ENCODE data around the gene GPR157.

The GPR157 gene

DNA sequence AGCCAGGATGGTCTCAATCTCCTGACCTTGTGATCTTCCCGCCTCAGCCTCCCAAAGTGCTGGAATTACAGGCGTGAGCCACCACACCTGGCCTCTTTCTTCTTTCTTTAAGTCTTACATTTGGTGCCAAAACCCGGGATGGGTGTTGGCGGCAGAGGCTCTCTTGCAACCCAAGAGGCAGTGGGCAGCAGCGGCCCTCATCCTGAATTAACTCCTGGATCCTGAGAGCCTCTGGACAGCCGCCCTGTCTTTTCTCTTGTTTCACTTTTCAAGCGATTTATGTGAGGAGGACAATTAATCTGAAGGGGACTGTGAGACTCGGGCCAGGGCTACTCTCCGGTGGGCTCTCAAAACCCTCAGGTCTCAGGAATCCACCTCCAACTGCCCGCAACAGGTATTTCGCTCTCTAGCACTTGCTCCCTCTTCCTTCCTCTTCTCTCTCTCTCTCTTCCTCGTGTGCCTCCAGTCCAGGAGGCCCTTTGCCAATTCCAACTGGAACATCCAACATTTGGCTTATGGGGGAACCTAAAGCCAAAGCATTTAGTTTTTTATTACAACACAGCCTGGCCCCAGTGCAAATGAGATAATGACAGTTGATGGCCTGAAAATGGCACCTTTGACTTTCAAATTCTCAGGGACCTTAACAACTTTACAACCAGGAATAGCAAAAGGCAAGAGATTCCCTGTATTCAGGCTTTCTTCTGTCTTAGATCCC lies 41.3 kb downstream of the GPR157 start:
- DNase-seq (ENCODE audit: low read depth): no peak

- no peak for DNase-seq (ENCODE audit: low read depth)
Measured at GRCh38 chr1:9086796-9087195, 42.1 kb downstream of the GPR157 start.

- no peak for DNase-seq (ENCODE audit: low read depth)
Measured at GRCh38 chr1:9086045-9086444, 42.9 kb downstream of the GPR157 start.

DNA sequence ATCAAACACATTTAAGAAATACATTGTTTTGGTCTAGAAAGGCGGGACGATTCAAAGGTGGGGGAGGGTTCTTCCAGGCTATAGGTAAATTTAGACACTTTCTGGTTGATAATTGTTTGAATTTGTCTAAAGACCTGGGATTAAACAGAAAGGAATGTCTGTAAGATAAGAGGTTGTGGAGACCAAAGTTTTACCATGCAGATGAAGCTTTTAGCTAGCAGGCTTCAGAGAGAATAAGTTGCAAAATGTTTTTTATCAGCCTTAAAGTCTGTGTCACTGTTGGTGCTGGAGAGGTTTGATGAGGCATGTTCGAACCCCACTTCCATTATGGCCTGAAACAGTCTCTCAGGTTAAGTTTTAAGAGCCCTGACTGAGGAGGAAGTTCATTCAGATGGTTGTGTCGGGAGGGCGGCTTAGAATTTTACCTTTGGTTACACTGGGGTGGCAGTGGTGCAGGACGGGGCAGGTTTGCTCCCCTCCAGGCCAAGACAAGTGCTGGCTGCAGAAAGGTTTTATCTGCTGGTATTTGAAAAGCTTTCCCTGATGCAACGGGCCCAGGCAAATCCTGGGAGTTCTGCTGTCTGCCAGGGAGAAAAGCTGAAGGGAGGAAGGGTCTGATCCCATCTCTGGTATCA lies 43.5 kb downstream of the GPR157 start:
- no peak for DNase-seq (ENCODE audit: low read depth)

DNA sequence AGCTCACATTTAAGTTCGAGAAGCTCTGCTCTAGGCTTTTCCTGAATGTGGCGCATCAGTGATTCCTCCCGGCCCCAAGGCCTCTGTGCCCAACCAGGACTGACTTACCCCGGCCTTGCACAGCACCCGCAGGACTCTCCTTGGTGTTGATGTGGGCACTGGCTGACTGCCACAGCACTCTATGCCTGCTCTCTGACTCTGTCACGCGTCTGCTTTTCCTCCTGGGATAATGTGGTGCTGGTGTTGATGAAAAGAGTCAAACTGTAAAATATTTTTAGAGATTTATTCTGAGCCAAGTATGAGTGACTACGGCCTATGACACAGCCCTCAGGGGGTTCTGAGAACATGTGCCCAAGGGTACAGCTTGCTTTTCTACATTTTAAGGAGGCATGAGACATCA lies 44.0 kb downstream of the GPR157 start:
- DNase-seq (ENCODE audit: low read depth): no peak

GRCh38 chr1:9081473-9081872 lies 47.4 kb downstream of the GPR157 start:
- no peak for DNase-seq (ENCODE audit: low read depth)

GRCh38 chr1:9080705-9081291 lies 48.1 kb downstream of the GPR157 start:
- no peak for DNase-seq (ENCODE audit: low read depth)

DNA sequence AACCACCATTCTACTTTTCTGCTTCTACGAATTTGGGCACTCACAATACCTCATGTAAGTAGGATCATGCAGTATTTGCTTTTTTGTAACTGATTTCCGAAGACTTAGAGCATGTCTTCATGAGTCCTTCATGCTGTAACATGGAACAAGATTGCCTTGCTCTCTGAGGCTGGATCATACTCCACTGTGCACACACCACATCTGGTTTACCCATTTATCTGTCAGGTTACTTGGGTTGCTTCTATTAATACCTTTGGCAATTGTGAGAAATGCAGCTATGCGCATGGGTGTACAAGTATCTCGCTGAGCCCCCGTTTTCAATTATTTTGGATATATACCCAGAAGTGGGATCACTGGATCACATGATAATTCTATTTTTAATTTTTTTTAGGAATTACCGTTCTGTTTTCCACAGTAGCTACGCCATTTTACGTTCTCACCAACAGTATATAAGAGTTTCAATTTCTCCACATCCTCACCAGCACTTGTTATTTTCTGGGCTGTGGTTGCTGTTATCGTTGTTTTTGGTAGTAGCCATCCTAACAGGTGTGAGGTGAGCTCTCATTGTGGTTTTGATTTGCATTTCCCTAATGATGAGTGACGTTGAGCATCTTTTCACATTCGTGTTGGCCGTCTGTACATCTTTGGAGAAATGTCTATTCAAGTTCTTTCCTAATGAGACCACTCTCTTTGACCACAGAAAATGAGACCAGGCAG lies 48.8 kb downstream of the GPR157 start:
- DNase-seq (ENCODE audit: low read depth): no peak

DNA sequence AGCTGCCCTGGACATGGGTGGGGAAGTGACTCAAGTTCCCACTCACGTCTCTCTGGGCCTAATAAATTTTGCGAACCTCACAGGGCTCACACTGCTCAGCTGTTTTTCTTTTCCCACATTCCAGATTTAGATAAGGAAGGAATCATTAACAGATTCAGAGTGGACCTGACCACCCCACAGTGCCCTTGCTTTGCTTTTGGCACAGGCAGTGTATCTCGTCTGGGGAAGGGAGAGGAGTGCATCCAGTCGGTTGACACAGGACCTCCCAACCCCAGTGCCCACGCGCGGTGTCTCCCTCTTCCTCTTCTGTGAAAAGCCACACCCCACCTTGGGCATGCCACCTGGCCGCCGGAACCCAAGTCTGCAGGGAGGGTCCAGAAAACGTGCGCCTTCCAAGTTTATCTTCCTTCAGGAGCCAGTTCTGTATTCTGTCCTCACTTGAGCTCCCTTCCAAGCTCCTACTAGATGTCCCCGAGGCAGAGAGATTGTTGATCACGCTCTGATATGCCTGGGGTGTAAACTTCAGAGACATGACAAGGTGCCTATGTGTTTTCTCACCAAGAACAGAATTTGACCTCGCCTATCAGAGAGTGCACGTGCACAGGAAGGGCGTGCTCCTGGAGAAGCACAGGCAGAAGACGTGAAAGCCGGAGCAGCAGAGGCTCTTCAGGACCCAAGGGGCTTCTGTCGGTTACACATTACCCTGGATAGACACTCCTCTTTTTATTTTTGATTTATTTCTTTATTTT lies 50.0 kb downstream of the GPR157 start:
- no peak for DNase-seq (ENCODE audit: low read depth)

GRCh38 chr1:9078015-9078751 lies 50.7 kb downstream of the GPR157 start:
- DNase-seq (ENCODE audit: low read depth): no peak

- DNase-seq (ENCODE audit: low read depth): no peak
Measured at GRCh38 chr1:9075022-9075421, 53.9 kb downstream of the GPR157 start.

- DNase-seq (ENCODE audit: low read depth): no peak
Measured at GRCh38 chr1:9073143-9073542, 55.8 kb downstream of the GPR157 start.

DNA sequence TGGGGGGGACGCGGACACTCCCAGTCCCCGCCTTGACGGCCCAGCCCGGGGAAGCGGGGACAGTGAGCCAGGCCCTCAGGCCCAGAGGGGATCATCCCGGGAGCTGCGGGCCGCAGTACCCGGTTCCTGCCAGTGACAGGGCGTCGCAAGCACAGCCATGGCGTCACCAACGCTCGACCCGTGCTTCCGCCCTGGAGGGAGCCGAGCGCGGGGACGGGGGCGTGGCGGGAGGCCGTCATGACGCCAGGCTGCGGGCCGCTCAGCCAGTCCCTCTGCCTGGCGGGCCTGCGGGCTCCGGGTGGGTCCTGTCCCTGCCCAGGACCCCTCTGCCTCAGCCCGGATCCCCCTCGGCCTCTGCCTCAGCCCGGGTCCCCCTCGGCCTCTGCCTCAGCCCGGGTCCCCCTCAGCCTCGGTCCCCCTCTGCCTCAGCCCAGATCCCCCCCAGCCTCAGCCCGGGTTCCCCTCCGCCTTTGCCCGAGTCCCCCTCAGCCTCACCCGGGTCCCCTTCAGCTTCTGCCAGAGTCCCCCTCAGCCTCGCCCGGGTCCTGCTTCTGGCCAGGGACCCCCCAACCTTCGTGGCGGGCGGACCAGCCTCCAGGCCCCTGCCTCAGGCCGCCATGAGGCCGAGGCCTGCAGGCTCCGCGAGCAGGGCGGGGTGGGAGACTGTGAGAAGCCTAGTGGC lies 57.2 kb downstream of the GPR157 start:
- no peak for DNase-seq (ENCODE audit: low read depth)

- no peak for DNase-seq (ENCODE audit: low read depth)
Measured at GRCh38 chr1:9070486-9070885, 58.4 kb downstream of the GPR157 start.

DNA sequence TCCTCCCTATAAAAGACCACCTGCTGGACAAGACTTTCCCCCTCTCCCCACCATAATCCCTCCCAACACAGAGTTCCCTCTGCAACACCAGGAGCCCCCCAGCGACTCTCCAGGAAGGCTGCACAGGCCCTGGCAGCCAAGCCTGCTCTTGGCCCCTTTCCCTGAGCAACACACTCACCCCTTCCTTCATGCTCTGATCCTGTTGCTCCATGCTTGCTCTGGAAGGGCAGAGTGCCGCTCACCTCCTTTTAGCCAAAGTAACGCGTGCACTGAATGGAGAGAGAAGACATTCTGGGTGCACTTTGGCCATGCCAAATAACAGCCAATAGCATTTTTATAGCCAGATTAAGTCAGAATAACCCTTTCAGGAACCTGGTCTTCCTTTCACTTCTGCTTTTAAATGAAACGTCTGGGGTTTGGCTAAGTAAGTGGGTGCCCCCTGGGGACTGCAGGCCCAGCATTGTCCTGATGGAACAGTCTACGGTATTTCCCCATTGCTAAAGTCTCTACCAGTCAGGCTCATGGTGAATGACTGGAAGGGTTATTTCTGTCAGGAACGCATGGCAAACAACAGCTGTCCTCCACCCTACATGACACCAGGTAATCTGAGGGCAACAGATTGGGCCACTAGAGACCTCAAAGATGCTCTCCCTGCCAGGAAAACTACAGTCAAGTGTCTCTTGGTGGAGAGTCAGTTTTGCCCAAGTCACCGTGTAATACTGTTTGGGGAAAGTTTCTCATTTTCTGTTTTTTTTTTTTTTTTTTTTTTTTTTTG lies 59.4 kb downstream of the GPR157 start, which contains the start of gene SLC2A5:
Gene SLC2A5 (minus strand): TSS at position 310 of the 775 bp plus-strand sequence. CDS start 99 bp downstream, at position 211.
- no peak for DNase-seq (ENCODE audit: low read depth)

DNA sequence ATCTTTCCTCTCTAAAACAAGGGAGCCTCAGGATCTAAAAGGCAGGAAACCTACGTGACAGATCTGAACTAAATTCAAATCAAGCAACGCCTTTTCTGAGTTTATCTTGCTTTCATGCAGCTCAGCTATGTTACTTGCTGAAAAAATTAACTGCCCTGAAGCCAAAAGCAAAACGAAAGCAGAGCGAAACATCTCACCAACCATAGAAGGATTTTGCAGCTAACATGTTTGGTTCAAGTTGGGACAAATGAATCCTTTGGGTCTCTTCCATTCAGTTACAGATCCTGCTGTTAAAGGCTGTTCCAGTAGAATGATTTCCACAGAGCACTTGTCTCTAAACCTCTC lies 59.9 kb downstream of the GPR157 start:
- DNase-seq (ENCODE audit: low read depth): no peak

DNA sequence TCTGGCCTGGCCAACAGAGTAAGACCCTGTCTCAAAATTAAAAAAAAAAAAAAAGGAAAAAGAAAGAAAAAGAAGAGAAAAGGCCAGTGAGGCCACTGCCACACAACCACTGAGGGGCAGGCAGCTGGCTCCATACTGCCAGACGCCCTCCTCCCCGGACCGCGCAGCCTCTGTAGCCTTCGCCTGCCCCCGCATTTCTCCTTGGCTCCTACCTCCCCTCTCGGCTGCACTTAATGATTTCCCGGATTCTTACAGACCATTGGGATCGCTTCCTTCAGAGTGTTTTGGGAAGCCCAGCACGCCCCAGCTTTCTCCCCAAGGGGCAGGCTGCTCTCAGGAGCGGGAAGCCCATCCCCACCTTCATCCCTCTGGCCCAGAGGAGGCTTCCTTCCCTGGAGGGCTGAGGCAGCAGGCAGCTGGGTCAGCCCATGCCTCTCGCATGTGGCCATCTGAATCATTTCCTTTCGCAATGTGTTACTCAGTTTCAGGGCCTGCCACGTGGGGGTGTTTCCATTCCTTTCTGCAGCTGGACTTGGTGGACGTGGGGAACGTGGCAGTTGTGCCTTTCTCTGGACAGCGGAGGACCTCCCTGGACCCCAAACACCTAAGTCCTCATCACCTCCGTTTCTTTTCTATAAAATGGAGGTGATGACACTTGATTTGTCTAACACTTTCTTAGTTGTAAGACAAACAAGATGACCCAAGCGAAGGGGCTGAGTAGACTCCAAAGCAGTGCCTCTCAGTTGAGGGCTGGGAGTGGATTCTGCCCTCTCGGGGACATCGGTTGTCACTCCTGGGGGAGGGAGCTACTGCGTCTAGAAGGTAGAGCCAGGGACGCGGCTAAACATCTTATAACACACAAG lies 61.7 kb downstream of the GPR157 start:
- DNase-seq (ENCODE audit: low read depth): no peak

DNA sequence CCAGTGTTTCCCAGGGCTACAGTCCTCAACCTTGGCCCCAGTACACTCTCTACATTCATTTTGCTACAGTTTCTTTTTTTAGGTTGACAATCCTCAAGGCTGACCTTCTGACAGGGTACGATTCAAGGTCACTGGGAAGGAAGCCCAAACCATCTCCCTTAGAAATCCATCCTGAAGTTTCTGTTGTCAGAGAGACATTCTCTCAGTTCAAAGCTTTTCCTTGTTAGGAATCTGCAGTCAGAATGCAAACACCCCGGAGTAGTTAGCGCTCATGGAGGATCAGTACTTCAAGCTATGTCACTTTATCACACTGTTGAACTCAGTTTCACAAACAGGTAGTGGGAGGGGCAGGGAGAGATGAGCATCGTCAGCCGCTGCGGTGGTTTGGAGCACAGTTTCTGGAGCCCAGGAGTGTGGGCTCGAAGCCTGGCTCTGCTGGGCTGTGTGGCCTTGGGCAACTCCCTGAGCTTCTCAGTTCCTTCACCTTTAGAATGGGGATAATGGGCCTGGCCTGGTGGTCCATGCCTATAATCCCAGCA lies 63.6 kb downstream of the GPR157 start:
- no peak for DNase-seq (ENCODE audit: low read depth)

DNA sequence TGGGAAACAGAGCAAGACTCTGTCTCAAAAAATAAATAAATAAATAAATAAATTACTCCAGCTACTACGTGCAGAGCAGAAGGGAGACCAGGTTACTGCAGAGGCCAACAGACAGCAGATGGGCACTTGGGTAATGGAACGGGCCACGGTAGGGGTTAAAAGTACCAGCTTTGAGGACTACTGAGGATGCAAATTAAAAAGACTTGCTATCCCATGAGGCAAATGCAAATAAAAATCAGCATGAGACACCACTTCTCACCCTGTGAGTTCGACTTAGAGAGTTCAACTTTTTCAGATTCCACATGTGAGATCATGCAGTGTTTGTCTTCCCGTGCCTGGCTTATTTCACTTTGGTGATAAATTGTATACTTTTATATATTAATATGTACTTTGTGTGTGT lies 66.1 kb downstream of the GPR157 start:
- no peak for DNase-seq (ENCODE audit: low read depth)

Data from activated T-helper 1 cell treated with Interleukin-2 at 50 U/mL for 16 hours (primary cell).